ENCODE results near the gene DSPP. TPM values are rescaled to one million over a fixed set of nuclear protein-coding genes. Genes with fewer than 3 reads are reported as not detected.
"Not testable (repeated sequence)": the region's sequence is repeated elsewhere in the genome, so short reads cannot be mapped to it uniquely, and the experiment has no call there.

The DSPP gene
- polyA plus RNA-seq (2013, experiment 1 of 4), result not detected
- not detected for polyA plus RNA-seq (2013, experiment 2 of 4)
- not detected for polyA plus RNA-seq (2013, experiment 3 of 4)
- not detected for polyA plus RNA-seq (2013, experiment 4 of 4)

DNA sequence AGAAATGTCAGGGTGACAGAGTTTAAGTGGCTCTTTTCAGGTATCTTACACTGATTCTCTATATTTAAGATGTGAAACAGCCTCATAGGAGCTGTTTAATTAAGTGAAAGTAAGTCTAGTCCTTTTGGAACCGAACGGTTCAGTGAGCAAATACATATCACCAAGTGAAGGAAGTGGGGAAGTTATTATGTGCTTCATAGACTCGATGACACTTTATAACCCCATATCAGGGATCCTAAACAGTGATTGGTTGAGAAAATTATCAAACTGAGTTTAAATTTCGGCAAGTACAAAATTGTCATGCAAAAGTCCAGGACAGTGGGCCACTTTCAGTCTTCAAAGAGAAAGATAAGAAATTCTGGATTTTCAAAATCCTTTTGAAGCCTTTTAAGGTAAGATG is at the start of gene DSPP:
DSPP (plus strand) TSS at position 301 of the 400 bp plus-strand sequence. CDS start 2,380 bp downstream, outside the sequence.
- H3K9me3 ChIP-seq (ENCODE audit: control insufficient read depth, low read length), result no peaks in the 10 kb centered on the region
- H3K27ac ChIP-seq (ENCODE audit: insufficient read depth, low read depth, low read length, poor library complexity, severe bottlenecking), result no peak within 1 kb of the TSS
- H3K4me1 ChIP-seq (ENCODE audit: control insufficient read depth, insufficient read depth, low read length), result no peaks in the 10 kb centered on the region
- no peaks in the 10 kb centered on the region for H3K36me3 ChIP-seq (ENCODE audit: control insufficient read depth, insufficient read depth, low read length)
- WGBS, 2 experiments, result 95 to 97% methylated on average over 4 of the region's 4 CpGs
- H3K27me3 ChIP-seq (ENCODE audit: control insufficient read depth, insufficient read depth, low read length, poor library complexity, severe bottlenecking), result no peaks in the 10 kb centered on the region
- H3K4me3 ChIP-seq (ENCODE audit: insufficient read depth, low read depth, low read length), result no peak within 1 kb of the TSS

DNA sequence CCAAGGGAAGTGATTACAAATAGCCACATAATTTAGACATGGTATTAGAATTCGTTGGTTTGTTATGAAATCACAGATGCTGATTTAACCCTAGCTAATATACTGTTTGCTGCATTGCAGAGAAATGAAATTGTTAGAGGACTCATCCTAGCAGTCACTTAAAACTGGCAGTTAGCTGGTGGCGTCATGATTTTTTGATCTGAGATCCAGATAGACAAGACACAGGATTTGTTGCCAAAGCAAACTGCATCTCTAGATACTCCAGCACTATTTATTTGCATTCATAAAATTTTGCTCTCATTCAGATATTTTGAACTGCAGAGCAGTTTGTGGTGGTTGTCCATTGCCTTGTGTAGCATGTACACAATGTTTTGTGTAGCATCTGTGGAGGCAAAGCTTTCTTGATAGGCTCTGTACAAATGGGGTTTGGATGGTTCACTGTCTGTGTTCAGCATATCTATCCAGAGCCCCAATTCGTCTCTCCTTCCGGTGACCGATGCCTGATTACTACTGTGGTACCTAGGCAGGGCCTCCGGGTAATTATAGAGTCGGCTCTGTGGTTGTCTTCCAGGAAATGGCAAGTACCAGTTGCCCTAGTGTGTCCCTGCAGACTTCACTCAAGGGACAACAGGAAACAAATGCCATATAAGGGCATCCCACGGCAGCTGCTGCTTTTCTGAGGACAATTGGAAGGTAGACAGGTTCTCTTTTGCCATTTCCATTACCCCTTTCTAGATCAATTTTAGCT is 49.1 kb upstream of the DSPP start:
- Histone ChIP-seq H3K36me3 (ENCODE audit: control insufficient read depth, insufficient read depth, low read length) (no peaks in the 10 kb centered on the region), H3K4me1 (ENCODE audit: control insufficient read depth, insufficient read depth, low read length) (no peaks in the 10 kb centered on the region), H3K27me3 (ENCODE audit: control insufficient read depth, insufficient read depth, low read length, poor library complexity, severe bottlenecking) (no peaks in the 10 kb centered on the region), H3K27ac (ENCODE audit: insufficient read depth, low read depth, low read length, poor library complexity, severe bottlenecking) (no peak overlapping the region), H3K4me3 (ENCODE audit: insufficient read depth, low read depth, low read length) (no peak overlapping the region), H3K9me3 (ENCODE audit: control insufficient read depth, low read length) (no peaks in the 10 kb centered on the region)
- 73 to 76% methylated on average over 8 of the region's 8 CpGs for WGBS, 2 experiments

DNA sequence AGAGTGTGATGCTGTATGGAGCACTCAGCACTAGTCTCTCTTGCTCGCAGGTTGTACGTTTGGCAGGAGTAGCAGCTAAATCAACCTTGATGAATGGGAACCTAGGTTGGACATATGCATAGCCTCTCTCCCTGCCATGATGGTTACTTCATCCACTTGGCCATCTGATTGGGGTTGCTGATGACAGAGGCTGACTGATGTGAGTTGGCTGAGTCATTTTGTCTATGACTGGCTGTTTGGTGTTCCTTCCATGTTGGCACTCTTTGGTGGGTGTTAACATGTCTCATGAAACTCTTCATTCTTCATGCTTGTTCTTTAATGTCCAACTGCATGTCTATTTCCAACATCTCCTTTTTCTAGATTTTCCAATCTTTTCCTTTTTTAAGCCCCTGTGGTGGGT is 47.5 kb upstream of the DSPP start:
- WGBS, 2 experiments, result 97 to 98% methylated on average over 2 of the region's 2 CpGs

DNA sequence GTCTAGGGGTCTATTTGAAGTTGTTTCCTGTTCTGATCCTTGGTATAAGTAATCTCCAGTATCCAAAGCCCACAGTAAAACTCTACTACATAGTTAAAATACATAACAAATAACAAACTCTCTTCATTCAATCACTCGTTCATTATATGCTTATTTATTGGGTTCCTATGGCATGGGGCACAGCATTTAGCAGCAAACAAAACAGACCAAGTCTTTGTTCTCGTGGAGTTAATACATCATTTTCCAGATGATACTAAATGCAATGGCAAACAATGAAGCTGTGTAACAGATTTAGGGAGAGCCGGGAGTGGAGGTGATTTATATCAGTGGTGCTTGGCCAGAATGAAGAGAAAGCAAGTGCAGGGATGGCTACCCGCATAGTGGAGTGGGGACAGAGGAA is 42.6 kb upstream of the DSPP start:
- WGBS, 2 experiments, result 92 to 93% methylated on average over 4 of the region's 4 CpGs
- Histone ChIP-seq H3K27me3 (ENCODE audit: control insufficient read depth, insufficient read depth, low read length, poor library complexity, severe bottlenecking) (no peaks in the 10 kb centered on the region), H3K27ac (ENCODE audit: insufficient read depth, low read depth, low read length, poor library complexity, severe bottlenecking) (no peak overlapping the region), H3K4me3 (ENCODE audit: insufficient read depth, low read depth, low read length) (no peak overlapping the region), H3K36me3 (ENCODE audit: control insufficient read depth, insufficient read depth, low read length) (no peaks in the 10 kb centered on the region), H3K4me1 (ENCODE audit: control insufficient read depth, insufficient read depth, low read length) (no peaks in the 10 kb centered on the region), H3K9me3 (ENCODE audit: control insufficient read depth, low read length) (no peaks in the 10 kb centered on the region)

More for the DNA sequence above, 47.5 kb upstream of the DSPP start:
- no peak overlapping the region for H3K27ac ChIP-seq (ENCODE audit: insufficient read depth, low read depth, low read length, poor library complexity, severe bottlenecking)
- H3K27me3 ChIP-seq (ENCODE audit: control insufficient read depth, insufficient read depth, low read length, poor library complexity, severe bottlenecking), result no peaks in the 10 kb centered on the region
- H3K36me3 ChIP-seq (ENCODE audit: control insufficient read depth, insufficient read depth, low read length), result no peaks in the 10 kb centered on the region
- no peaks in the 10 kb centered on the region for H3K9me3 ChIP-seq (ENCODE audit: control insufficient read depth, low read length)
- no peaks in the 10 kb centered on the region for H3K4me1 ChIP-seq (ENCODE audit: control insufficient read depth, insufficient read depth, low read length)
- H3K4me3 ChIP-seq (ENCODE audit: insufficient read depth, low read depth, low read length), result no peak overlapping the region

DNA sequence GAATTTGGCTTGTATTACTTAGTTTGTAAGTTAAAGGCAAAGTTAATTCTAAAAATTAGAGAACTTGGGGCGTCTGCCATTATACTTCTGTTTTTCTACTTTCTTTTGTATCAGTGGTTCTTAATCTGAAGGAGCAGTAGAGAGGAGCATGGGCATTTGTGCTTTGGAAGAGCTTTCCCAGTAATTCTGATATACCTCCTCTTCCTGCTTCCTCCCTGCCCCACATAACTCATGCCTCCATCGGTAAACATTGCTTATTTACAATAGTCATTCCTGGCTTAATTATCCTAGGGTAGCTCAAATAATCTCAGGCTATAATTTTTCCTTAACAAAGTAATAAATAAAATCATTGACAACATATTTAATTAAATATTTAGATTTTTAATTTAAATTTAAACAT is 42.1 kb upstream of the DSPP start:
- H3K27me3 ChIP-seq (ENCODE audit: control insufficient read depth, insufficient read depth, low read length, poor library complexity, severe bottlenecking), result no peaks in the 10 kb centered on the region
- no peak overlapping the region for H3K27ac ChIP-seq (ENCODE audit: insufficient read depth, low read depth, low read length, poor library complexity, severe bottlenecking)
- no peaks in the 10 kb centered on the region for H3K36me3 ChIP-seq (ENCODE audit: control insufficient read depth, insufficient read depth, low read length)
- no peaks in the 10 kb centered on the region for H3K9me3 ChIP-seq (ENCODE audit: control insufficient read depth, low read length)
- H3K4me3 ChIP-seq (ENCODE audit: insufficient read depth, low read depth, low read length), result no peak overlapping the region
- H3K4me1 ChIP-seq (ENCODE audit: control insufficient read depth, insufficient read depth, low read length), result no peaks in the 10 kb centered on the region
- 79% methylated on average over 2 of the region's 2 CpGs; no CpG with 5 or more reads in 1 of the 2 experiments for WGBS, 2 experiments

DNA sequence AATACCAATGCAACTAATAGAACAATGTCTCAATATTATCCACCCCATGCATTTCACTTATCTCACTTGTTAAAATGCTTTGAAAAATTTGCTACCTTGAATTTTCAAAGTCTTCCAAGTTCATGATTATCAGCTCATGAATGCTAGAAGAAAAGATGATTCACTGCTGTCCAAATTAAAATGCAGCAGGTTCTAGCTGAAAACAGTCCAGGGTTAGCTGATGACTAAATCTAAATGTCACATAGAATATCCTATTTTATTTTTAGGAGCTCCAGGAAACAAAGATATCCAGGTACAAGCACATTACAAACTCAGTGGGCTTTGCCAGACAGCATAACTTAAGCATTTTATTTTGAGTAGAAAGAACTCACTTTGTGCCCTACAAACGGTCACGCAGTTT is 41.1 kb upstream of the DSPP start:
- 96 to 98% methylated on average over 2 of the region's 2 CpGs for WGBS, 2 experiments
- Histone ChIP-seq H3K36me3 (ENCODE audit: control insufficient read depth, insufficient read depth, low read length) (no peaks in the 10 kb centered on the region), H3K4me1 (ENCODE audit: control insufficient read depth, insufficient read depth, low read length) (no peaks in the 10 kb centered on the region)

DNA sequence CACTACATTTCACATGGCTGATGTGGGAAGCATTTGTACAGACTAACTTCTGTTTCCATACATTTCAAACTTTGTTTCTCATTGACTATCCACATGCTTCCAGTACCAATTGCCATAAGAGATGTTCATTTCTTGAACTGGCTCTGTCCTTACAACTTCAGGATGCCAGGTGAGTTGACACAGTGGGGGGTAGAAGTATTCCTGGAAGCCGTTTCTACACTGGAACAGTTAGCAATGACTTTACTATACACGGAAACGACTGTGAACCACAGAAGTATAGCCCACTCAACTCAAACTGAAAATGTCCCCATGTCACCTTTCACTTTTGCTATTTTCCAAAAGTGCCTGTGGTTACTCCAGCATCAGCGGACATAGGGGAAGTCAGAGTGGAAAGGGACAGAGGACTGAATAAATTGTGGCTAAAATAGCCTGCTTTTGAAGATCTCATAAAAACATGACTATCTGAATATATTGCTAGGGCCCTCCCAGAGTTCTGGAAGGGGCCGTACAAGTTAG is 38.0 kb upstream of the DSPP start:
- Histone ChIP-seq H3K27me3 (ENCODE audit: control insufficient read depth, insufficient read depth, low read length, poor library complexity, severe bottlenecking) (no peaks in the 10 kb centered on the region), H3K36me3 (ENCODE audit: control insufficient read depth, insufficient read depth, low read length) (no peaks in the 10 kb centered on the region), H3K4me3 (ENCODE audit: insufficient read depth, low read depth, low read length) (no peak overlapping the region), H3K27ac (ENCODE audit: insufficient read depth, low read depth, low read length, poor library complexity, severe bottlenecking) (no peak overlapping the region), H3K4me1 (ENCODE audit: control insufficient read depth, insufficient read depth, low read length) (no peaks in the 10 kb centered on the region), H3K9me3 (ENCODE audit: control insufficient read depth, low read length) (no peaks in the 10 kb centered on the region)
- WGBS, 2 experiments, result 92 to 95% methylated on average over 5 of the region's 5 CpGs

More for the DNA sequence above, 41.1 kb upstream of the DSPP start:
- Histone ChIP-seq H3K27me3 (ENCODE audit: control insufficient read depth, insufficient read depth, low read length, poor library complexity, severe bottlenecking) (no peaks in the 10 kb centered on the region), H3K9me3 (ENCODE audit: control insufficient read depth, low read length) (no peaks in the 10 kb centered on the region), H3K27ac (ENCODE audit: insufficient read depth, low read depth, low read length, poor library complexity, severe bottlenecking) (no peak overlapping the region), H3K4me3 (ENCODE audit: insufficient read depth, low read depth, low read length) (no peak overlapping the region)

DNA sequence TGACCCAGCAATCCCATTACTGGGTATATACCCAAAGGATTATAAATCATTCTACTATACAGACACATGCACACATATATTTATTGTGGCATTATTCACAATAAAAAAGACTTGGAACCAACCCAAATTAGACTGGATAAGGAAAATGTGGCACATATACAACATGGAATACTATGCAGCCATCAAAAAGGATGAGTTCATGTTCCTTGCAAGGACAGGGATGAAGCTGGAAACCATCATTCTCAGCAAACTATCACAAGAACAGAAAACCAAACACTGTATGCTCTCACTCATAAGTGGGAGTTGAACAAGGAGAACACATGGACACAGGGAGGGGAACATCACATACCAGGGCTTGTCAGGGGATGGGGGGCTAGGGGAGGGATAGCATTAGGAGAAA is 34.0 kb upstream of the DSPP start:
- not testable (repeated sequence) for H3K27me3 ChIP-seq (ENCODE audit: control insufficient read depth, insufficient read depth, low read length, poor library complexity, severe bottlenecking); H3K4me3 ChIP-seq (ENCODE audit: insufficient read depth, low read depth, low read length); H3K4me1 ChIP-seq (ENCODE audit: control insufficient read depth, insufficient read depth, low read length); H3K9me3 ChIP-seq (ENCODE audit: control insufficient read depth, low read length); H3K36me3 ChIP-seq (ENCODE audit: control insufficient read depth, insufficient read depth, low read length); H3K27ac ChIP-seq (ENCODE audit: insufficient read depth, low read depth, low read length, poor library complexity, severe bottlenecking)

DNA sequence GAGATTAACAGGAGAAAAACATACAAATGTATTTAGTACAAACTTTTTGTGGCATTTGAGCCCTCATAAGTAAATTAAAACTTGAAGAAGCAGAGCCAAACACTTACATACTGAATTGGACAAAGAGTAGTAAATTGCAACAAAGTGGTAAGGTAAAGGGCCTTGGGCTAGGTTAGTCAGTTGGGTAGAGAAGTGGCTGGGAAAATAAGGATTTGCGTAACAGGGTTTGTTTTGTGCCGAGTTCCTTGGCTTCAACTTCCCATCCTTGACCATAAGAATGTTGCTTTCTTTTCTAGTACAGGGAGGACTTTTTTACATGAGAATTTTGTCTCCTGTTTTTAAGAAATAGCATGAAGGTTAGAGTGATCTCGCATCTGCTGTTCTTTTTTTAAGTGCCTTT is 33.3 kb upstream of the DSPP start:
- Histone ChIP-seq H3K27ac (ENCODE audit: insufficient read depth, low read depth, low read length, poor library complexity, severe bottlenecking) (no peak overlapping the region), H3K36me3 (ENCODE audit: control insufficient read depth, insufficient read depth, low read length) (no peaks in the 10 kb centered on the region), H3K27me3 (ENCODE audit: control insufficient read depth, insufficient read depth, low read length, poor library complexity, severe bottlenecking) (no peaks in the 10 kb centered on the region), H3K4me3 (ENCODE audit: insufficient read depth, low read depth, low read length) (no peak overlapping the region), H3K4me1 (ENCODE audit: control insufficient read depth, insufficient read depth, low read length) (no peaks in the 10 kb centered on the region), H3K9me3 (ENCODE audit: control insufficient read depth, low read length) (no peaks in the 10 kb centered on the region)
- whole genome bisulfite sequencing, 2 experiments, result 50 to 60% methylated on average over 2 to 3 of the region's 3 CpGs

DNA sequence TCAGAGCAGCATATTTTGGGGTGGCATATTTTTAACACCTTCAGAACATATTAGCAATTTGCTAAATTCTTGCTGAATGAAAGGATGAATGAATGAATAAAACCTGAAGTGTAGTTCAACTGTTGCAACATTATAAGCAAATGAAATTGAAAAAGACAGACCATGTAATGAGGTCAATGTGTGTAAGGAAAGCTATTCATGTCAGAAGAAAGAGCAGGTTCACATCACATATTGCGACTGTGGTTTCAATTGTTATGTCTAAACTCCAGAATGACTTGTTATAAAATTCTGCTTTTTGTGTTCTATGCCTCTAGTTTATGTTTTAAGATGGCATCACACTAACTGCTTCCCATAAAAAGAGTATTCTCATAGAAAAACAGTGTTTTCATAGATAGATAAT is 32.9 kb upstream of the DSPP start:
- Histone ChIP-seq H3K36me3 (ENCODE audit: control insufficient read depth, insufficient read depth, low read length) (no peaks in the 10 kb centered on the region), H3K4me3 (ENCODE audit: insufficient read depth, low read depth, low read length) (no peak overlapping the region), H3K27me3 (ENCODE audit: control insufficient read depth, insufficient read depth, low read length, poor library complexity, severe bottlenecking) (no peaks in the 10 kb centered on the region), H3K9me3 (ENCODE audit: control insufficient read depth, low read length) (no peaks in the 10 kb centered on the region), H3K4me1 (ENCODE audit: control insufficient read depth, insufficient read depth, low read length) (no peaks in the 10 kb centered on the region), H3K27ac (ENCODE audit: insufficient read depth, low read depth, low read length, poor library complexity, severe bottlenecking) (no peak overlapping the region)
- 88 to 100% methylated on average over 1 of the region's 1 CpG for WGBS, 2 experiments
